B cell (primary cell): ENCODE measurements around the gene PRSS50. TPM values are rescaled to one million over a fixed set of nuclear protein-coding genes. Genes with fewer than 3 reads are reported as not detected.

Experiments used
- ATAC-seq: fragments of 200-7000 bp; cut with Tn5 transposase; one replicate; pipeline ENCODE4 v1.10.0; 2021; ENCODE audit warnings: low read depth, mild to moderate bottlenecking, moderate number of reproducible peaks, moderate library complexity
- CTCF ChIA-PET: fragments of 350-600 bp; sonication (Branson Sonifier 250); formaldehyde crosslinking; loops from one replicate; lab custom pipeline; 2021; ENCODE audit warnings: antibody characterized with exemption, inconsistent platforms; lab: Charles Lee
- POLR2A ChIA-PET: fragments of 350-600 bp; sonication (Branson Sonifier 250); formaldehyde crosslinking; loops from one replicate; lab custom pipeline; 2021; ENCODE audit warnings: antibody characterized with exemption; lab: Charles Lee
- DNase-seq: peaks from one replicate; pipeline ENCODE4 v3.0.0; 2013
- H2AFZ ChIP-seq: 2 replicates; pipeline ENCODE4 v1.6.1; 2012; ENCODE audit warnings: mild to moderate bottlenecking, low read depth, low read length; ENCODE audit not compliant: insufficient read depth, poor library complexity, severe bottlenecking
- H3K27ac ChIP-seq, 2 donors: 1 replicate in 1 of 2; 2 replicates in 1 of 2; pipeline ENCODE4 v1.5.1; 2012 to 2013; ENCODE audit warnings: low read length in 2 of 2, mild to moderate bottlenecking in 2 of 2, moderate library complexity in 1 of 2
- H3K27me3 ChIP-seq, 4 experiments: fragments of 200-600 bp in 1 of 4; sonication (generic) in 1 of 4; replicated peaks in 1 of 4; 1 replicate in 2 of 4; 2 replicates in 2 of 4; pipeline versions ENCODE4 v1.6.1 to v1.7.0; 2013 to 2016; ENCODE audit warnings: low read length in 3 of 4, mild to moderate bottlenecking in 2 of 4, mixed read lengths in 1 of 4, moderate library complexity in 1 of 4; ENCODE audit not compliant: insufficient read depth in 4 of 4, control insufficient read depth in 3 of 4; ENCODE audit errors: control extremely low read depth in 1 of 4
- H3K36me3 ChIP-seq, 2 experiments: replicated peaks in 1 of 2; 1 replicate in 1 of 2; 2 replicates in 1 of 2; pipeline versions ENCODE4 v1.6.1 to v1.7.1; 2013; ENCODE audit warnings: low read length in 1 of 2; ENCODE audit not compliant: insufficient read depth in 2 of 2, control insufficient read depth in 1 of 2; ENCODE audit errors: control extremely low read depth in 1 of 2, extremely low read depth in 1 of 2
- H3K4me1 ChIP-seq, 2 donors: fragments of 200-600 bp in 1 of 2; sonication (generic) in 1 of 2; 1 replicate in 1 of 2; 2 replicates in 1 of 2; pipeline versions ENCODE4 v1.5.1 to v1.6.1; 2013 to 2017; ENCODE audit warnings: low read length in 2 of 2; ENCODE audit not compliant: control insufficient read depth in 2 of 2, insufficient read depth in 2 of 2
- H3K4me2 ChIP-seq: replicated peaks from 2 replicates; pipeline ENCODE3; 2012; ENCODE audit warnings: mild to moderate bottlenecking, low read depth, low read length; ENCODE audit not compliant: poor library complexity, severe bottlenecking
- H3K4me3 ChIP-seq, 5 experiments: fragments of 200-600 bp in 1 of 5; sonication (generic) in 1 of 5; 1 replicate in 3 of 5; 2 replicates in 2 of 5; pipeline versions ENCODE4 v1.5.1 to v1.7.0; 2011 to 2016; ENCODE audit warnings: low read length in 4 of 5, mild to moderate bottlenecking in 4 of 5, low read depth in 2 of 5, control low read depth in 1 of 5, moderate library complexity in 1 of 5; ENCODE audit not compliant: insufficient read depth in 1 of 5; ENCODE audit errors: control extremely low read depth in 1 of 5, extremely low read depth in 1 of 5
- H3K79me2 ChIP-seq: fragments of 200-600 bp; sonication (generic); one replicate; pipeline ENCODE4 v1.6.0; 2016; ENCODE audit warnings: low read length; ENCODE audit not compliant: control insufficient read depth, insufficient read depth
- H3K9ac ChIP-seq: fragments of 200-600 bp; sonication (generic); 2 replicates; pipeline ENCODE4 v1.6.1; 2017; ENCODE audit warnings: mild to moderate bottlenecking, low read length, moderate library complexity
- H3K9me3 ChIP-seq, 3 donors: one replicate each; pipeline versions ENCODE4 v1.6.1 to v1.7.1; 2013; ENCODE audit warnings: low read length in 2 of 3; ENCODE audit not compliant: control insufficient read depth in 2 of 3, insufficient read depth in 1 of 3; ENCODE audit errors: control extremely low read depth in 1 of 3
- H4K20me1 ChIP-seq: 2 replicates; pipeline ENCODE4 v1.6.0; 2012; ENCODE audit warnings: mild to moderate bottlenecking, low read length; ENCODE audit not compliant: insufficient read depth, control insufficient read depth, poor library complexity, severe bottlenecking
- H3K27ac Mint-ChIP-seq: one replicate; pipeline ENCODE4 v1.8.0; 2021; ENCODE audit warnings: mixed read lengths
- H3K27me3 Mint-ChIP-seq: one replicate; pipeline ENCODE4 v1.8.0; 2021; ENCODE audit warnings: mixed read lengths
- H3K4me1 Mint-ChIP-seq: one replicate; pipeline ENCODE4 v1.8.0; 2021; ENCODE audit warnings: mixed read lengths
- H3K4me3 Mint-ChIP-seq: one replicate; pipeline ENCODE4 v1.8.0; 2021; ENCODE audit warnings: mixed read lengths
- H3K9me3 Mint-ChIP-seq: one replicate; pipeline ENCODE4 v1.8.0; 2022; ENCODE audit warnings: mixed read lengths; ENCODE audit not compliant: insufficient read depth
- EZH2 ChIP-seq: IDR thresholded peaks from 2 replicates; pipeline ENCODE4 v1.6.1; 2012; ENCODE audit warnings: borderline replicate concordance, low read depth, mild to moderate bottlenecking, moderate library complexity, low read length; ENCODE audit not compliant: insufficient read depth, poor library complexity, severe bottlenecking
- WGBS: methylation state at CpG from one replicate; pipeline ENCODE4 v1.1.5; 2013; ENCODE audit warnings: missing lambda C conversion rate; ENCODE audit not compliant: insufficient coverage; 5-methylcytosine and 5-hydroxymethylcytosine counted together
- intact Hi-C: fragments of 100-400 bp; cut with micrococcal nuclease; formaldehyde crosslinking; loops from one replicate; pipeline ENCODE4 v1.10.0; 2022
- polyA plus RNA-seq: library from polyadenylated mRNA; depleted of rRNA; stranded (reverse); fragments of >200 nt; gene quantifications from 2 replicates; pipeline ENCODE4 v1.2.3, GENCODE V29; 2012
- total RNA-seq, 2 donors: library from RNA; stranded (reverse); fragments of 120-200 nt in 1 of 2; gene quantifications; 1 replicate in 1 of 2; 2 replicates in 1 of 2; pipeline versions ENCODE4 v1.2.3 to v1.2.4, GENCODE V29; 2013 to 2022
- TF ChIP-seq, protein P1 (sequence below): fragments of 200-600 bp; IDR thresholded peaks from one replicate; pipeline ENCODE4 v1.8.0; 2022; ENCODE audit warnings: antibody characterized with exemption, mild to moderate bottlenecking

The PRSS50 gene
- total and polyA plus RNA-seq, 2 donors (not counting 1 experiment from before 2014, with no cell fraction given), result 0.09 to 0.10 TPM

DNA sequence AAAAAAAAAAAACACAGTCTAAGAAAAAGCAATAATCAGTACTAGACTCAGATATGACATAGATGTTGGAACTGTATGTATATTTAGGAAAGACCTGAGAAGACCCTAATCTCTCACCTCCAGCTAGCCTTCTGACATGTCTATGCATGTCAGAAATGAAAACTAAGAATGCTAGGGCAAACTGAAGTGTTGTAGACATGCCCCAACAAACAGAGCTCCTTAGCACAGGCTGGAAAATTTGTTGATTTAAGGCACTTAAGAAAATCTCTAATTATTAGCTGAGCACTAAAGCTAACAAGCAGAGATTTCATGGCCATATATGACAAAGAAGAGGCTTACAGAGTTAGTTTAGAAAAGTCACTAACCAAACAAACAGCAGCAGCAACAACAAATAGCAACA lies 45.5 kb upstream of the PRSS50 start:
- no peak overlapping the region for H3K27ac Mint-ChIP-seq

DNA sequence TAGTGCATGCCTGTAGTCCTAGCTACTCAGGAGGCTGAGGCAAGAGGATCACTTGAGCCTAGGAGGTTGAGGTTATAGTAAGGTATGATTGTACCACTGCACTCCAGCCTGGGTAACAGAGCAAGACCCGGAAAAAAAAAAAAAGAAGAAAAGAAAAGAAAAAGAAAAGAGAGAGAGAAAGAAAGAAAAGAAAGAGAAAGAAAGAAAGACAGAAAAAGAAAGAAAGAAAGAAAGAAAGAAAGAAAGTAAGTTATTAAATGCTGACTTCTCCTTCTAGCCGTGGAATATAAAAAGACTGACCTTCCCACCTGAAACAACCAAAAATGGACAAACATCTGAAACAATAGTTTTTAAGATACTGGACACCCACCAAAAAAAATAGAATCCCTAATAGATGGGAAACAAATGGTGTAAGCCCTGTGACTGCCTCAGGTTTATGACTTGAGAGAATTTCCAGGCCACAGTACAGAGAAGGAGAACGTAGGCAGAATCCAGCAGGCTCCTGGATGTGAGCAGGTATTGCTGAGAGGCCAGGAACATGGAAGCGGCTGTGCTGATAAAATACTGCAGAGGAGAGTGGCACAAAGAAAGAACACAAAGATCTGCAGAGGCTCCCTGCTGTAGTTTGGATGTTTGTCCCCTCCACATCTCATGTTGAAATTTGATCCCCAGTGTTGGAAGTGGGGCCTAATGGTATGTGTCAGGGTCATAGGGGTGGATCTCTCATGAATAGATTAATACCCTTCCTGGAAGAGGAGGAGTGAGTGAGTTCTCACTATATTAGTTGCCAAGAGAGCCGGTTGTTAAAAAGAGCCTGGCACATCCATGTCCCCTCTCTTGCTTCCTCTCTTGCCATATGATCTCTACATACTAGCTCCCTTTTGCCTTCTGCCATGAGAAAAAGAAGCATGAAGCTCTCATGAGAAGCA lies 41.8 kb upstream of the PRSS50 start:
- no peak for TF ChIP-seq EZH2
- TF ChIP-seq, protein P1, sequence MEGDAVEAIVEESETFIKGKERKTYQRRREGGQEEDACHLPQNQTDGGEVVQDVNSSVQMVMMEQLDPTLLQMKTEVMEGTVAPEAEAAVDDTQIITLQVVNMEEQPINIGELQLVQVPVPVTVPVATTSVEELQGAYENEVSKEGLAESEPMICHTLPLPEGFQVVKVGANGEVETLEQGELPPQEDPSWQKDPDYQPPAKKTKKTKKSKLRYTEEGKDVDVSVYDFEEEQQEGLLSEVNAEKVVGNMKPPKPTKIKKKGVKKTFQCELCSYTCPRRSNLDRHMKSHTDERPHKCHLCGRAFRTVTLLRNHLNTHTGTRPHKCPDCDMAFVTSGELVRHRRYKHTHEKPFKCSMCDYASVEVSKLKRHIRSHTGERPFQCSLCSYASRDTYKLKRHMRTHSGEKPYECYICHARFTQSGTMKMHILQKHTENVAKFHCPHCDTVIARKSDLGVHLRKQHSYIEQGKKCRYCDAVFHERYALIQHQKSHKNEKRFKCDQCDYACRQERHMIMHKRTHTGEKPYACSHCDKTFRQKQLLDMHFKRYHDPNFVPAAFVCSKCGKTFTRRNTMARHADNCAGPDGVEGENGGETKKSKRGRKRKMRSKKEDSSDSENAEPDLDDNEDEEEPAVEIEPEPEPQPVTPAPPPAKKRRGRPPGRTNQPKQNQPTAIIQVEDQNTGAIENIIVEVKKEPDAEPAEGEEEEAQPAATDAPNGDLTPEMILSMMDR, result no peak
- peaks cover 2% of the 10 kb centered on the region for H3K9me3 Mint-ChIP-seq
- intact Hi-C loops, result no loop called here
- H3K4me1 Mint-ChIP-seq, result no peaks in the 10 kb centered on the region
- no peak overlapping the region for H3K4me3 Mint-ChIP-seq
- ATAC-seq, result no peak
- Histone ChIP-seq H2AFZ (no peak overlapping the region), H3K27ac (no peak overlapping the region), H3K9me3 (peaks cover 4 to 13% (median 4%) of the 10 kb centered on the region in 3 donors), H4K20me1 (no peaks in the 10 kb centered on the region), H3K9ac (no peak overlapping the region), H3K27me3 (peaks cover 0 to 9% (median 2%) of the 10 kb centered on the region in 4 experiments), H3K4me3 (no peak overlapping the region), H3K4me1 (no peaks in the 10 kb centered on the region), H3K79me2 (no peaks in the 10 kb centered on the region), H3K4me2 (no peak overlapping the region), H3K36me3 (no peaks in the 10 kb centered on the region)
- peaks cover 12% of the 10 kb centered on the region for H3K27me3 Mint-ChIP-seq
- 100% methylated on average over 3 of the region's 5 CpGs for WGBS
- no peak for DNase-seq
- no peak overlapping the region for H3K27ac Mint-ChIP-seq
- ChIA-PET CTCF (no interaction called here), POLR2A (no interaction called here)

More for the DNA sequence above, 45.5 kb upstream of the PRSS50 start:
- no peak overlapping the region for H2AFZ ChIP-seq
- H3K4me3 ChIP-seq, result no peak overlapping the region
- Mint-ChIP-seq H3K9me3 (peaks cover 2% of the 10 kb centered on the region), H3K4me3 (no peak overlapping the region), H3K27me3 (peaks cover 12% of the 10 kb centered on the region), H3K4me1 (no peaks in the 10 kb centered on the region)
- TF ChIP-seq, protein P1, result no peak
- no peak for TF ChIP-seq EZH2
- H3K36me3 ChIP-seq, result no peaks in the 10 kb centered on the region
- CTCF ChIA-PET, result no interaction called here
- peaks cover 0 to 5% (median 2%) of the 10 kb centered on the region in 4 experiments for H3K27me3 ChIP-seq
- ATAC-seq (no peak), DNase-seq (no peak)
- no peak overlapping the region for H3K4me2 ChIP-seq
- H3K79me2 ChIP-seq, result no peaks in the 10 kb centered on the region
- H4K20me1 ChIP-seq, result no peaks in the 10 kb centered on the region
- intact Hi-C loops, result no loop called here
- no peak overlapping the region for H3K27ac ChIP-seq
- H3K9me3 ChIP-seq, result peaks cover 6 to 39% (median 25%) of the 10 kb centered on the region in 3 donors
- POLR2A ChIA-PET, result no interaction called here
- H3K4me1 ChIP-seq, result no peaks in the 10 kb centered on the region
- H3K9ac ChIP-seq, result no peak overlapping the region
